Measurements from ENCODE around the gene TUBB4A. TPM values are rescaled to one million over a fixed set of nuclear protein-coding genes. Genes with fewer than 3 reads are reported as not detected.

TUBB4A gene
- total RNA-seq, 2 experiments from 2014 or later = 9.7 to 16.0 TPM

- Histone ChIP-seq H3K9me2 (ENCODE audit: insufficient read depth, low read length) (no peaks in the 10 kb centered on the region), H3K79me2 (ENCODE audit: insufficient read depth, low read depth, low read length) (peaks cover 33% of the 10 kb centered on the region), H4K20me1 (ENCODE audit: insufficient read depth, low read length) (peaks cover 14% of the 10 kb centered on the region; the same call in 1 of the 2 replicates), H2AFZ (ENCODE audit: low read length) (no peak overlapping the region), H3K27ac (ENCODE audit: low read depth, low read length, poor library complexity, severe bottlenecking) (peak overlapping the region; percentile 90), H3K9me3 (ENCODE audit: low read length) (peaks cover 12% of the 10 kb centered on the region; the same call in 1 of the 2 replicates), H3K4me1 (ENCODE audit: insufficient read depth, low read length, poor library complexity, severe bottlenecking) (peaks cover 49% of the 10 kb centered on the region), H3K4me3 (ENCODE audit: low read depth, low read length, poor library complexity, severe bottlenecking) (no peak overlapping the region), H3K36me3 (ENCODE audit: insufficient read depth, low read length) (peaks cover 46% of the 10 kb centered on the region), H3K4me2 (ENCODE audit: low read length) (peak overlapping the region; percentile 29)
- ChIA-PET POLR2A (no interaction called here), CTCF (ENCODE audit: unreplicated experiment) (interaction anchor here (0.6 kb wide), 1 partner anchor 23 kb away, joined by 3 read pairs; no protein-coding TSS in a partner anchor)
- DNase-seq (ENCODE audit: low spot score) = no peak
- TF ChIP-seq EZH2phosphoT487 (IDR thresholded peaks at IDR 0.05; ENCODE audit: borderline replicate concordance, low read depth, low read length) = no peak
- no peak for TF ChIP-seq CTCF (conservative IDR thresholded peaks at IDR 0.05; ENCODE audit: low read length)
- TSS peak; percentile 35 for BruUV-seq (replicated peaks)
- intact Hi-C loops (cut with micrococcal nuclease; ENCODE audit: unreplicated experiment) = loop anchor here (2.0 kb wide), 1 partner anchor 41 kb away; no protein-coding TSS in a partner anchor
Measured at GRCh38 chr19:6535558-6536137, 33.5 kb upstream of the TUBB4A start.

- Histone ChIP-seq H2AFZ (ENCODE audit: low read length) (no peak overlapping the region), H3K4me2 (ENCODE audit: low read length) (no peak overlapping the region), H3K4me3 (ENCODE audit: low read depth, low read length, poor library complexity, severe bottlenecking) (no peak overlapping the region), H4K20me1 (ENCODE audit: insufficient read depth, low read length) (peaks cover 14% of the 10 kb centered on the region; the same call in 1 of the 2 replicates), H3K79me2 (ENCODE audit: insufficient read depth, low read depth, low read length) (peaks cover 43% of the 10 kb centered on the region), H3K9me2 (ENCODE audit: insufficient read depth, low read length) (no peaks in the 10 kb centered on the region), H3K27ac (ENCODE audit: low read depth, low read length, poor library complexity, severe bottlenecking) (no peak overlapping the region), H3K4me1 (ENCODE audit: insufficient read depth, low read length, poor library complexity, severe bottlenecking) (peaks cover 60% of the 10 kb centered on the region), H3K9me3 (ENCODE audit: low read length) (peaks cover 12% of the 10 kb centered on the region; the same call in 1 of the 2 replicates), H3K36me3 (ENCODE audit: insufficient read depth, low read length) (peaks cover 44% of the 10 kb centered on the region)
- ChIA-PET CTCF (ENCODE audit: unreplicated experiment) (interaction anchor here (0.6 kb wide), 1 partner anchor 162 kb away, joined by 3 read pairs; the partner anchor contains the start of gene ALKBH7), POLR2A (interaction anchor here (0.8 kb wide), 1 partner anchor 13 kb away, joined by 6 read pairs; no protein-coding TSS in a partner anchor)
- no peak for DNase-seq (ENCODE audit: low spot score)
- TF ChIP-seq EZH2phosphoT487 (IDR thresholded peaks at IDR 0.05; ENCODE audit: borderline replicate concordance, low read depth, low read length) (no peak), CTCF (conservative IDR thresholded peaks at IDR 0.05; ENCODE audit: low read length) (no peak)
- intact Hi-C loops (cut with micrococcal nuclease; ENCODE audit: unreplicated experiment) = no loop called here
- no TSS peak for BruUV-seq (replicated peaks)
Measured at GRCh38 chr19:6534451-6535093, 32.5 kb upstream of the TUBB4A start.
